Stimulated activated CD8-positive, alpha-beta memory T cell treated with anti-CD3 and anti-CD28 coated beads, Interleukin-7, amount 100 ng/mL, for 4 hours (primary cell): ENCODE results near the gene LNPEP.

ENCODE experiments used
- DNase-seq, 2 donors: peaks; one replicate each; pipeline ENCODE4 v3.0.0-alpha.2; 2020; ENCODE audit warnings: low read depth in 2 of 2

The LNPEP gene

GRCh38 chr5:96961053-96961452 lies 25.2 kb downstream of the LNPEP start:
- DNase-seq, result no peak

- no peak for DNase-seq
These were observed 26.7 kb downstream of the LNPEP start for GRCh38 chr5:96962540-96962991.

GRCh38 chr5:96963267-96963666 lies 27.4 kb downstream of the LNPEP start:
- no peak for DNase-seq

GRCh38 chr5:96966801-96967200 lies 30.9 kb downstream of the LNPEP start:
- DNase-seq, result no peak

GRCh38 chr5:96967400-96967799 lies 31.5 kb downstream of the LNPEP start:
- no peak for DNase-seq

- no peak for DNase-seq
These were observed 32.2 kb downstream of the LNPEP start for GRCh38 chr5:96968074-96968473.

- DNase-seq, result no peak
These were observed 32.7 kb downstream of the LNPEP start for GRCh38 chr5:96968614-96969013.

- DNase-seq, result no peak
These were observed 33.5 kb downstream of the LNPEP start for GRCh38 chr5:96969366-96969765.

- DNase-seq, result no peak
These were observed 36.9 kb downstream of the LNPEP start for GRCh38 chr5:96972599-96973334.

- no peak for DNase-seq
These were observed 37.9 kb downstream of the LNPEP start for GRCh38 chr5:96973532-96974401.

- no peak for DNase-seq
These were observed 39.8 kb downstream of the LNPEP start for GRCh38 chr5:96975656-96976055.

- no peak for DNase-seq
These were observed 41.3 kb downstream of the LNPEP start for GRCh38 chr5:96977228-96977627.

GRCh38 chr5:96978812-96979449 lies 43.1 kb downstream of the LNPEP start:
- no peak for DNase-seq

GRCh38 chr5:96984506-96985192 lies 48.8 kb downstream of the LNPEP start:
- DNase-seq, result no peak

- no peak for DNase-seq
These were observed 50.6 kb downstream of the LNPEP start for GRCh38 chr5:96986450-96986849.

- no peak for DNase-seq
These were observed 54.2 kb downstream of the LNPEP start for GRCh38 chr5:96990102-96990501.

- no peak for DNase-seq
These were observed 55.8 kb downstream of the LNPEP start for GRCh38 chr5:96991708-96992107.

- DNase-seq, result no peak
These were observed 57.9 kb downstream of the LNPEP start for GRCh38 chr5:96993760-96994159.

- no peak for DNase-seq
These were observed 58.6 kb downstream of the LNPEP start for GRCh38 chr5:96994493-96994892.

GRCh38 chr5:96995419-96995818 lies 59.5 kb downstream of the LNPEP start:
- DNase-seq, result no peak

- DNase-seq, result no peak
These were observed 61.5 kb downstream of the LNPEP start for GRCh38 chr5:96997265-96997859.
